GM23338 (cell line): ENCODE measurements around the gene RAB3GAP1. TPM values are rescaled to one million over a fixed set of nuclear protein-coding genes. Genes with fewer than 3 reads are reported as not detected.

ENCODE experiments used
- ATAC-seq: fragments of 200-7000 bp; cut with Tn5 transposase; 3 replicates; pipeline ENCODE4 v1.9.1; 2020
- DNase-seq: peaks from one replicate; pipeline ENCODE4 v3.0.0-alpha.2; 2015; ENCODE audit warnings: low spot score
- H2AFZ ChIP-seq: fragments of 200-600 bp; sonication (generic); 2 replicates; pipeline ENCODE4 v1.8.0; 2016; ENCODE audit warnings: antibody characterized with exemption, mild to moderate bottlenecking, moderate library complexity
- H3F3A ChIP-seq: fragments of 200-600 bp; sonication (generic); replicated peaks from 2 replicates; pipeline ENCODE4 v1.8.0; 2017; ENCODE audit warnings: antibody characterized with exemption, mixed run types, low read depth
- H3K27ac ChIP-seq: fragments of 200-600 bp; sonication (generic); 2 replicates; pipeline ENCODE4 v1.6.1; 2016; ENCODE audit warnings: low read depth
- H3K27me3 ChIP-seq: fragments of 200-600 bp; sonication (generic); 2 replicates; pipeline ENCODE4 v1.8.0; 2016; ENCODE audit warnings: mild to moderate bottlenecking, mixed run types, moderate library complexity; ENCODE audit not compliant: insufficient read depth
- H3K36me3 ChIP-seq: fragments of 200-600 bp; sonication (generic); 2 replicates; pipeline ENCODE4 v1.8.0; 2016; ENCODE audit warnings: mild to moderate bottlenecking; ENCODE audit not compliant: insufficient read depth
- H3K4me1 ChIP-seq: fragments of 200-600 bp; sonication (generic); 2 replicates; pipeline ENCODE4 v1.8.0; 2016; ENCODE audit warnings: mild to moderate bottlenecking, moderate library complexity; ENCODE audit not compliant: insufficient read depth
- H3K4me2 ChIP-seq: fragments of 200-600 bp; sonication (generic); 2 replicates; pipeline ENCODE4 v1.7.1; 2017; ENCODE audit warnings: mixed run types
- H3K4me3 ChIP-seq: fragments of 200-600 bp; sonication (generic); 2 replicates; pipeline ENCODE4 v1.6.1; 2016; ENCODE audit warnings: mixed run types
- H3K79me2 ChIP-seq: fragments of 200-600 bp; sonication (generic); replicated peaks from 2 replicates; pipeline ENCODE4 v1.8.0; 2017; ENCODE audit warnings: mild to moderate bottlenecking; ENCODE audit not compliant: insufficient read depth
- H3K9me2 ChIP-seq: fragments of 200-600 bp; sonication (generic); 2 replicates; pipeline ENCODE4 v1.8.0; 2017; ENCODE audit not compliant: insufficient read depth
- H4K20me1 ChIP-seq: fragments of 200-600 bp; sonication (generic); replicated peaks from 2 replicates; pipeline ENCODE4 v1.8.0; 2017; ENCODE audit warnings: mild to moderate bottlenecking; ENCODE audit not compliant: insufficient read depth
- H3K27ac Mint-ChIP-seq: 2 replicates; pipeline ENCODE4 v1.8.0; 2020; ENCODE audit warnings: inconsistent platforms, mild to moderate bottlenecking, moderate library complexity, mixed read lengths
- H3K27me3 Mint-ChIP-seq: 3 replicates; pipeline ENCODE4 v1.8.0; 2022; ENCODE audit warnings: low read depth, mild to moderate bottlenecking, moderate library complexity, mixed read lengths, inconsistent platforms; ENCODE audit not compliant: insufficient read depth, poor library complexity
- H3K36me3 Mint-ChIP-seq: 3 replicates; pipeline ENCODE4 v1.8.0; 2021; ENCODE audit warnings: low read depth, mild to moderate bottlenecking, inconsistent platforms, moderate library complexity, mixed read lengths
- H3K4me1 Mint-ChIP-seq: 3 replicates; pipeline ENCODE4 v1.8.0; 2020; ENCODE audit warnings: mild to moderate bottlenecking, inconsistent platforms, mixed read lengths
- H3K4me3 Mint-ChIP-seq: 3 replicates; pipeline ENCODE4 v1.8.0; 2021; ENCODE audit warnings: moderate library complexity, mild to moderate bottlenecking, inconsistent platforms, mixed read lengths
- H3K9me3 Mint-ChIP-seq: 3 replicates; pipeline ENCODE4 v1.8.0; 2020; ENCODE audit warnings: moderate library complexity, mild to moderate bottlenecking, inconsistent platforms, mixed read lengths
- CREB1 ChIP-seq: fragments of 250-450 bp; sonication (Bioruptor Pico); IDR thresholded peaks from 2 replicates; pipeline ENCODE4 v1.5.0; 2020; ENCODE audit warnings: low read depth, mild to moderate bottlenecking, moderate library complexity
- CTCF ChIP-seq, 2 experiments: fragments of 200-600 bp in 1 of 2; sonication (generic) in 1 of 2; conservative IDR thresholded peaks; 2 replicates each; pipeline versions ENCODE4 v1.5.1 to v1.6.1; 2016 to 2017; ENCODE audit warnings: antibody characterized with exemption in 2 of 2, low read depth in 2 of 2, mild to moderate bottlenecking in 2 of 2, moderate library complexity in 1 of 2
- ETS1 ChIP-seq: IDR thresholded peaks from 2 replicates; pipeline ENCODE4 v1.6.1; 2016; ENCODE audit warnings: antibody characterized with exemption
- EZH2 ChIP-seq: fragments of 200-600 bp; sonication (generic); IDR thresholded peaks from one replicate; pipeline ENCODE4 v1.8.0; 2017; ENCODE audit warnings: antibody characterized with exemption, mild to moderate bottlenecking, low read depth; ENCODE audit not compliant: unreplicated experiment
- EZH2phosphoT487 ChIP-seq: fragments of 200-600 bp; sonication (generic); IDR thresholded peaks from one replicate; pipeline ENCODE4 v1.8.1; 2018; ENCODE audit warnings: antibody characterized with exemption; ENCODE audit not compliant: unreplicated experiment
- ZNF114 ChIP-seq: fragments of 250-450 bp; sonication (Bioruptor Pico); IDR thresholded peaks from 2 replicates; pipeline ENCODE4 v1.5.0; 2020; ENCODE audit warnings: mild to moderate bottlenecking, moderate library complexity
- polyA plus RNA-seq: library from polyadenylated mRNA; unstranded; fragments of >200 nt; fragmentation: Nextera tagmentation; extraction: Ambion mirVana; gene quantifications from 2 replicates; pipeline ENCODE4 v1.2.1, GENCODE V29; 2016
- total RNA-seq: library from RNA; depleted of rRNA; stranded (reverse); fragments of >200 nt; shearing (Covaris generic); gene quantifications from 2 replicates; pipeline ENCODE4 v1.2.3, GENCODE V29; 2014
- TF ChIP-seq, protein P1 (sequence below): fragments of 250-450 bp; sonication (Bioruptor Pico); IDR thresholded peaks from 2 replicates; pipeline ENCODE4 v1.5.0; 2020; ENCODE audit warnings: mild to moderate bottlenecking, moderate library complexity
- TF ChIP-seq, protein P2 (sequence below): IDR thresholded peaks from one replicate; pipeline ENCODE4 v1.6.1; 2018; ENCODE audit warnings: antibody characterized with exemption; ENCODE audit not compliant: unreplicated experiment

Gene RAB3GAP1
- total and polyA plus RNA-seq, 2 experiments from 2014 or later = 22.5 to 40.4 TPM

- TF ChIP-seq, protein P1, sequence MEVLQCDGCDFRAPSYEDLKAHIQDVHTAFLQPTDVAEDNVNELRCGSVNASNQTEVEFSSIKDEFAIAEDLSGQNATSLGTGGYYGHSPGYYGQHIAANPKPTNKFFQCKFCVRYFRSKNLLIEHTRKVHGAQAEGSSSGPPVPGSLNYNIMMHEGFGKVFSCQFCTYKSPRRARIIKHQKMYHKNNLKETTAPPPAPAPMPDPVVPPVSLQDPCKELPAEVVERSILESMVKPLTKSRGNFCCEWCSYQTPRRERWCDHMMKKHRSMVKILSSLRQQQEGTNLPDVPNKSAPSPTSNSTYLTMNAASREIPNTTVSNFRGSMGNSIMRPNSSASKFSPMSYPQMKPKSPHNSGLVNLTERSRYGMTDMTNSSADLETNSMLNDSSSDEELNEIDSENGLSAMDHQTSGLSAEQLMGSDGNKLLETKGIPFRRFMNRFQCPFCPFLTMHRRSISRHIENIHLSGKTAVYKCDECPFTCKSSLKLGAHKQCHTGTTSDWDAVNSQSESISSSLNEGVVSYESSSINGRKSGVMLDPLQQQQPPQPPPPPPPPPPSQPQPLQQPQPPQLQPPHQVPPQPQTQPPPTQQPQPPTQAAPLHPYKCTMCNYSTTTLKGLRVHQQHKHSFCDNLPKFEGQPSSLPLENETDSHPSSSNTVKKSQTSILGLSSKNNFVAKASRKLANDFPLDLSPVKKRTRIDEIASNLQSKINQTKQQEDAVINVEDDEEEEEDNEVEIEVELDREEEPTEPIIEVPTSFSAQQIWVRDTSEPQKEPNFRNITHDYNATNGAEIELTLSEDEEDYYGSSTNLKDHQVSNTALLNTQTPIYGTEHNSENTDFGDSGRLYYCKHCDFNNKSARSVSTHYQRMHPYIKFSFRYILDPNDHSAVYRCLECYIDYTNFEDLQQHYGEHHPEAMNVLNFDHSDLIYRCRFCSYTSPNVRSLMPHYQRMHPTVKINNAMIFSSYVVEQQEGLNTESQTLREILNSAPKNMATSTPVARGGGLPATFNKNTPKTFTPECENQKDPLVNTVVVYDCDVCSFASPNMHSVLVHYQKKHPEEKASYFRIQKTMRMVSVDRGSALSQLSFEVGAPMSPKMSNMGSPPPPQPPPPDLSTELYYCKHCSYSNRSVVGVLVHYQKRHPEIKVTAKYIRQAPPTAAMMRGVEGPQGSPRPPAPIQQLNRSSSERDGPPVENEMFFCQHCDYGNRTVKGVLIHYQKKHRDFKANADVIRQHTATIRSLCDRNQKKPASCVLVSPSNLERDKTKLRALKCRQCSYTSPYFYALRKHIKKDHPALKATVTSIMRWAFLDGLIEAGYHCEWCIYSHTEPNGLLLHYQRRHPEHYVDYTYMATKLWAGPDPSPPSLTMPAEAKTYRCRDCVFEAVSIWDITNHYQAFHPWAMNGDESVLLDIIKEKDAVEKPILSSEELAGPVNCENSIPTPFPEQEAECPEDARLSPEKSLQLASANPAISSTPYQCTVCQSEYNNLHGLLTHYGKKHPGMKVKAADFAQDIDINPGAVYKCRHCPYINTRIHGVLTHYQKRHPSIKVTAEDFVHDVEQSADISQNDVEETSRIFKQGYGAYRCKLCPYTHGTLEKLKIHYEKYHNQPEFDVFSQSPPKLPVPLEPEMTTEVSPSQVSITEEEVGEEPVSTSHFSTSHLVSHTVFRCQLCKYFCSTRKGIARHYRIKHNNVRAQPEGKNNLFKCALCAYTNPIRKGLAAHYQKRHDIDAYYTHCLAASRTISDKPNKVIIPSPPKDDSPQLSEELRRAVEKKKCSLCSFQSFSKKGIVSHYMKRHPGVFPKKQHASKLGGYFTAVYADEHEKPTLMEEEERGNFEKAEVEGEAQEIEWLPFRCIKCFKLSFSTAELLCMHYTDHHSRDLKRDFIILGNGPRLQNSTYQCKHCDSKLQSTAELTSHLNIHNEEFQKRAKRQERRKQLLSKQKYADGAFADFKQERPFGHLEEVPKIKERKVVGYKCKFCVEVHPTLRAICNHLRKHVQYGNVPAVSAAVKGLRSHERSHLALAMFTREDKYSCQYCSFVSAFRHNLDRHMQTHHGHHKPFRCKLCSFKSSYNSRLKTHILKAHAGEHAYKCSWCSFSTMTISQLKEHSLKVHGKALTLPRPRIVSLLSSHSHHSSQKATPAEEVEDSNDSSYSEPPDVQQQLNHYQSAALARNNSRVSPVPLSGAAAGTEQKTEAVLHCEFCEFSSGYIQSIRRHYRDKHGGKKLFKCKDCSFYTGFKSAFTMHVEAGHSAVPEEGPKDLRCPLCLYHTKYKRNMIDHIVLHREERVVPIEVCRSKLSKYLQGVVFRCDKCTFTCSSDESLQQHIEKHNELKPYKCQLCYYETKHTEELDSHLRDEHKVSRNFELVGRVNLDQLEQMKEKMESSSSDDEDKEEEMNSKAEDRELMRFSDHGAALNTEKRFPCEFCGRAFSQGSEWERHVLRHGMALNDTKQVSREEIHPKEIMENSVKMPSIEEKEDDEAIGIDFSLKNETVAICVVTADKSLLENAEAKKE (CRISPR knock-in tag) = no peak
- TF ChIP-seq EZH2 (no peak), ZNF114 (no peak)
- TF ChIP-seq, protein P2, sequence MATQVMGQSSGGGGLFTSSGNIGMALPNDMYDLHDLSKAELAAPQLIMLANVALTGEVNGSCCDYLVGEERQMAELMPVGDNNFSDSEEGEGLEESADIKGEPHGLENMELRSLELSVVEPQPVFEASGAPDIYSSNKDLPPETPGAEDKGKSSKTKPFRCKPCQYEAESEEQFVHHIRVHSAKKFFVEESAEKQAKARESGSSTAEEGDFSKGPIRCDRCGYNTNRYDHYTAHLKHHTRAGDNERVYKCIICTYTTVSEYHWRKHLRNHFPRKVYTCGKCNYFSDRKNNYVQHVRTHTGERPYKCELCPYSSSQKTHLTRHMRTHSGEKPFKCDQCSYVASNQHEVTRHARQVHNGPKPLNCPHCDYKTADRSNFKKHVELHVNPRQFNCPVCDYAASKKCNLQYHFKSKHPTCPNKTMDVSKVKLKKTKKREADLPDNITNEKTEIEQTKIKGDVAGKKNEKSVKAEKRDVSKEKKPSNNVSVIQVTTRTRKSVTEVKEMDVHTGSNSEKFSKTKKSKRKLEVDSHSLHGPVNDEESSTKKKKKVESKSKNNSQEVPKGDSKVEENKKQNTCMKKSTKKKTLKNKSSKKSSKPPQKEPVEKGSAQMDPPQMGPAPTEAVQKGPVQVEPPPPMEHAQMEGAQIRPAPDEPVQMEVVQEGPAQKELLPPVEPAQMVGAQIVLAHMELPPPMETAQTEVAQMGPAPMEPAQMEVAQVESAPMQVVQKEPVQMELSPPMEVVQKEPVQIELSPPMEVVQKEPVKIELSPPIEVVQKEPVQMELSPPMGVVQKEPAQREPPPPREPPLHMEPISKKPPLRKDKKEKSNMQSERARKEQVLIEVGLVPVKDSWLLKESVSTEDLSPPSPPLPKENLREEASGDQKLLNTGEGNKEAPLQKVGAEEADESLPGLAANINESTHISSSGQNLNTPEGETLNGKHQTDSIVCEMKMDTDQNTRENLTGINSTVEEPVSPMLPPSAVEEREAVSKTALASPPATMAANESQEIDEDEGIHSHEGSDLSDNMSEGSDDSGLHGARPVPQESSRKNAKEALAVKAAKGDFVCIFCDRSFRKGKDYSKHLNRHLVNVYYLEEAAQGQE = no peak
These were observed 123.1 kb downstream of the RAB3GAP1 start (continued) for GRCh38 chr2:135175177-135175576.

DNA sequence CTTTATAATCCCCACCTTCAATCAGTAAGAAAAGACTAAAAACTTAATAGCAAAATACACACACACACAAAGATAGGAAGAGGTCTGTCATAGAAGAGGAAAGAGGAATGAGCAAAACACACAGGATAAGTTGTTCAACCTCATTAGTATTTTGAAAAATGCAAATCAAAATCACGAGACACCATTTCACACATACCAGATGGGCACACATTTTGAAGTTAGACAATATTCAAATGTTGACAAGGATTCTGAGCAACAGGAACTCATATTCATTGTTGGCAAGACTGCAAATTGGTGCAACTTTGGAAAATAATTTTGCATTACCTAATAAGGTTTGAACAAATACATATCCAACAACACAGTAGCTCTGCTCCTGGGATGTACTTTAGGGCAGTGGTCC, 127.6 kb downstream of the RAB3GAP1 start:
- H3K27me3 ChIP-seq = no peaks in the 10 kb centered on the region
- Mint-ChIP-seq H3K4me3 (no peak overlapping the region), H3K27ac (no peak overlapping the region), H3K27me3 (peaks cover 2% of the 10 kb centered on the region), H3K36me3 (peaks cover 35% of the 10 kb centered on the region), H3K4me1 (peaks cover 13% of the 10 kb centered on the region), H3K9me3 (peaks cover 16% of the 10 kb centered on the region)
- no peak overlapping the region for H2AFZ ChIP-seq
- no peak for DNase-seq
- ATAC-seq = no peak
- H4K20me1 ChIP-seq = no peaks in the 10 kb centered on the region
- H3K27ac ChIP-seq = no peak overlapping the region
- no peaks in the 10 kb centered on the region for H3K9me2 ChIP-seq
- no peaks in the 10 kb centered on the region for H3K36me3 ChIP-seq
- no peaks in the 10 kb centered on the region for H3F3A ChIP-seq
- H3K4me3 ChIP-seq = no peak overlapping the region
- no peak overlapping the region for H3K4me2 ChIP-seq
- H3K79me2 ChIP-seq = no peaks in the 10 kb centered on the region
- no peaks in the 10 kb centered on the region; the same call in 1 of the 2 replicates for H3K4me1 ChIP-seq
- TF ChIP-seq ETS1 = no peak
- TF ChIP-seq CTCF (conservative IDR thresholded peaks at IDR 0.05; ENCODE audit: low read depth in 2 of 2) = no peak
- no peak for TF ChIP-seq ZNF114
- TF ChIP-seq CREB1 (CRISPR knock-in tag) = no peak
- no peak for TF ChIP-seq EZH2
- no peak for TF ChIP-seq EZH2phosphoT487
- TF ChIP-seq, protein P2 = no peak
